ENCODE measurements around the gene HTRA3. TPM values are rescaled to one million over a fixed set of nuclear protein-coding genes. Genes with fewer than 3 reads are reported as not detected.

Gene HTRA3
- total RNA-seq, 1 donor from 2014 or later = 1.7 TPM

DNA sequence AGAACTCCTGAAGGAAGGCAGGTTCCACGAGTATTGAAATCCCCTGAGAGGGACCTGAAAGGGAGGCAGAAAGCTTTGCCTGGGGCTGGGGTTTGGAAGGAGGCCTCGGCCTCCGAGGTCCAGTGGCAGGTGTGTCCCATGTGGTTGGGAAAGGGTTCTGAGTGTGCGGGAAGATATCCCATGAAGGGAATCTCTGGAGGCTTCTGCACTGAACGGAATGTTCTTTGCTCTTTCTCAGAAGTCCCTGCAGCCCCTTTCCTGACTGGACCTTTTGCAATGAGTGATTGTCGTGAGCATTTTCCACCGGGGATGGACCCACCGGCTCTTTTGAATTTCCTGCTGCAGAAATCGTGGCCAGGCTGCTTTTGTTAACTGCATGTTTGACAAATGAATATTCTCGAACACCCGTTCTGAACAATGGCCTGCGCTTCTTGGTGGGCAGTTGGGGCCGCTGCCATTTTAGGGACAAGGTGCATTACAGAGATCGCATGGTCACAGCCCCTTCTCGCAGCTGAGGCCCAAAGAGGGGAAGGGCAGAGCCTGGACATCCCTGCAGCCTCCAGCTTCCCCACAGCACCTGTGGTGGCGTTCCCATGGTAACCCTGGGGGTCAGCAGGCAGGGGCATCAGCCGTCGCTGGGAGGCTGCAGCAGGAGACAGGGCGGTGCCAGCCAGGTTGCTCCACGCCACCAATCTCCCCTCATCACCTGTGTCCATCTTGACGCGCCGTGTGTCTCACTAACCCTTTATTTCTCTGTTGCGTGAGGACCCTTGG lies 18.3 kb upstream of the HTRA3 start:
- DNase-seq (ENCODE audit: low spot score) = no peak
- Mint-ChIP-seq H3K9me3 (ENCODE audit: unreplicated experiment) (no peaks in the 10 kb centered on the region), H3K27me3 (ENCODE audit: unreplicated experiment) (peaks cover 7% of the 10 kb centered on the region), H3K4me1 (ENCODE audit: unreplicated experiment) (no peaks in the 10 kb centered on the region), H3K36me3 (ENCODE audit: low read depth, unreplicated experiment) (peaks cover 3% of the 10 kb centered on the region), H3K27ac (ENCODE audit: unreplicated experiment) (no peak overlapping the region), H3K4me3 (ENCODE audit: unreplicated experiment) (no peak overlapping the region)
- TF ChIP-seq, protein P1, sequence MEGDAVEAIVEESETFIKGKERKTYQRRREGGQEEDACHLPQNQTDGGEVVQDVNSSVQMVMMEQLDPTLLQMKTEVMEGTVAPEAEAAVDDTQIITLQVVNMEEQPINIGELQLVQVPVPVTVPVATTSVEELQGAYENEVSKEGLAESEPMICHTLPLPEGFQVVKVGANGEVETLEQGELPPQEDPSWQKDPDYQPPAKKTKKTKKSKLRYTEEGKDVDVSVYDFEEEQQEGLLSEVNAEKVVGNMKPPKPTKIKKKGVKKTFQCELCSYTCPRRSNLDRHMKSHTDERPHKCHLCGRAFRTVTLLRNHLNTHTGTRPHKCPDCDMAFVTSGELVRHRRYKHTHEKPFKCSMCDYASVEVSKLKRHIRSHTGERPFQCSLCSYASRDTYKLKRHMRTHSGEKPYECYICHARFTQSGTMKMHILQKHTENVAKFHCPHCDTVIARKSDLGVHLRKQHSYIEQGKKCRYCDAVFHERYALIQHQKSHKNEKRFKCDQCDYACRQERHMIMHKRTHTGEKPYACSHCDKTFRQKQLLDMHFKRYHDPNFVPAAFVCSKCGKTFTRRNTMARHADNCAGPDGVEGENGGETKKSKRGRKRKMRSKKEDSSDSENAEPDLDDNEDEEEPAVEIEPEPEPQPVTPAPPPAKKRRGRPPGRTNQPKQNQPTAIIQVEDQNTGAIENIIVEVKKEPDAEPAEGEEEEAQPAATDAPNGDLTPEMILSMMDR (IDR thresholded peaks at IDR 0.05; ENCODE audit: unreplicated experiment) = no peak

DNA sequence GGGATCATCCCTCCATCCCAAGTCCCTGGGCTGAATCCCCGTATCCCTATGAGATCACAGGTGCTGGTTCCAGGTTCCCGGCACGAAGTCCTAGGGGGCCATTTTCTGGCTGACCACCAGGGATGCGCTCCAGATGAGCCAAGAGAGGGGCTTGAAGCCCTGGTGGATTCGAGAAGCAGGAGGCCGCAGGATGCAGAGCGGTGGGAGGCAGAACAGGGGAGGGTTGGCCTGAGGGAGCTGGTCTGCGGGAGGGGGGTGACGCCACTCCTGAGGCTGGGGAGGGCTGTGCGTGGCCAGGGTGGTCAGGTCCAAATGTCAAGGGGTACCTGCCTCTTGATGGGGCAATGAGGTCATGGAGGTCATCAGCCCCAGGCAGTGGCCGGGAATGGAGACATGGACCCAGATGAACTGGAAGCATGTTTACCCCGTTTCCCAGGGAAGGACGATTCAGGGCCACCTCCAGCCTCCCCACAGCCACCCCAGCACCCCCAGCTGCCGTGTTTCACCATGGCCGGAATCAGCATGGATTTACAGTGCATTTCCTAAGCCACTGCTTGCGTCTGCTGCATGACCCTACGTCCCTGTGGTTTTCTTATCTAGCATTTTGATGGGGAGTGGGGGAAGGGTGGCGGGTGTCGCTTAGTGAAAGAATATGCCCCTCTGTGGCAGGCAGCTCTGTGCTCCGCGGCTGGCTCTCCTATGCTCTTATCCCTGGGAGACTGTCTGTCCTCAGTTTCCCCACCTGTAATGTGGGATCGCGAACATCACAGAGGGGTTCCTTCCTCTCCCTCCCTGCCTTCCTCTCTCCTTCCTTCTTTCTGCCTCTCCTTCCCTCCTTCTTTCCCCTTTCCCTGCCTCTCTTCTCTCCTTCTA lies 17.0 kb upstream of the HTRA3 start:
- Mint-ChIP-seq H3K4me3 (ENCODE audit: unreplicated experiment) (no peak overlapping the region), H3K27ac (ENCODE audit: unreplicated experiment) (no peak overlapping the region), H3K9me3 (ENCODE audit: unreplicated experiment) (no peaks in the 10 kb centered on the region), H3K4me1 (ENCODE audit: unreplicated experiment) (no peaks in the 10 kb centered on the region), H3K27me3 (ENCODE audit: unreplicated experiment) (peaks cover 7% of the 10 kb centered on the region), H3K36me3 (ENCODE audit: low read depth, unreplicated experiment) (peaks cover 3% of the 10 kb centered on the region)
- TF ChIP-seq, protein P1 (IDR thresholded peaks at IDR 0.05; ENCODE audit: unreplicated experiment) = no peak
- no peak for DNase-seq (ENCODE audit: low spot score)

DNA sequence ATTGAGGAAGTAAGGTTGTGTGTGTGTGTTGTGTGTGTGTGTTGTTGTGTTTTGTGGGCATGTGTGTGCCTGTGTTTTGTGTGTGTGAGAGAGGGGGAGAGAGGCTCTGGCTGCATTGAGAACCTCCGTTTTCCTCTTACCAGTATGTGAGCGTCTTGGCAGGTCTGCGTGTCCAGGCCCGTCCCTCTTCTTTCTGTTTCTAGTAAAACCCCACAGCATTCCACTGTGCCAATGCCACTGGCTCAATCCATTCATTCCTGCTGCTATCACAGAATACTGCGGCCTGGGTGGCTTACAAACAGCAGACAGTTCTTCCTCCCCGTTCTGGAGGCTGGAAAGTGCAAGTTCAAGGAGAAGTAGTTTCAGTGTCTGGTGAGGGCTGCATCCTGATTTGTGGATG lies 15.5 kb upstream of the HTRA3 start:
- no peak for DNase-seq (ENCODE audit: low spot score)
- Mint-ChIP-seq H3K9me3 (ENCODE audit: unreplicated experiment) (no peaks in the 10 kb centered on the region), H3K36me3 (ENCODE audit: low read depth, unreplicated experiment) (peaks cover 3% of the 10 kb centered on the region), H3K4me3 (ENCODE audit: unreplicated experiment) (no peak overlapping the region), H3K27ac (ENCODE audit: unreplicated experiment) (no peak overlapping the region), H3K4me1 (ENCODE audit: unreplicated experiment) (no peaks in the 10 kb centered on the region), H3K27me3 (ENCODE audit: unreplicated experiment) (peaks cover 5% of the 10 kb centered on the region)
- TF ChIP-seq, protein P1 (IDR thresholded peaks at IDR 0.05; ENCODE audit: unreplicated experiment) = no peak

DNA sequence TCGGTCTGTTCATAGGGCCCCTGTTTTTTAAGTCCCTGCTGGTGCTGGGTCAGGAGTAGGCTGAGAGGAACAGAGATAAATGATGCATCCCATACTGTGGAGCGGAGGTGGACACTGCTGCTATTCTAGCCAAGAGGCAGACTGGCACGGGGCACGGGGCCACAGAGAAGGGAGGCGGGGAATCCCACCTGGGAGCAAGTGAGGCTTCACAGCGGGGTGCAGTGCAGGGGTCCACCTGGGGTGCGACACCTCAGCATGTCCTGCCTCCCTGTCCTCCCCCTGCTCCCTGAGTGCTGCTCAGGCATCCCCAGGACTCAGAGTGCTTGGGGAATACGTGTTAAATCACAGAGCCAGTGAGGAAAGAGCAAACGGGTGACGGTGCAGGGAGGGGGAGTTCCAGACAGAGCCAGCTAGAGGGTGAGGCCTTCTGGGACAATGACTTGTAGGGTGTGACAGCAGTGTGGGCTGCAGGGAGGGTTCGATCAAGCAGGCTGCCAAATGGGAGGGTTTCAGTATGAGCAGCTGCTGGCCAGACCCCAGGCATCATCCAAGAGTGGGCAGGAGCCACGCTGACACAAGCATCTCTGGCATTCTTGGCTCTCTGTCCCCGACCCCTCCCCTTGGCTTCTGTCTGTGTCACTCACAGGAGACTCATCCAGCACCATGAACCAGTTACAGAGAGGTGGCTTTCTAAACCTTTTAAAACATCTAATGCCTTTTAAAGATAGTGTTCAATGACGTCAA lies 13.7 kb upstream of the HTRA3 start:
- Mint-ChIP-seq H3K9me3 (ENCODE audit: unreplicated experiment) (no peaks in the 10 kb centered on the region), H3K4me3 (ENCODE audit: unreplicated experiment) (no peak overlapping the region), H3K36me3 (ENCODE audit: low read depth, unreplicated experiment) (no peaks in the 10 kb centered on the region), H3K27ac (ENCODE audit: unreplicated experiment) (no peak overlapping the region), H3K27me3 (ENCODE audit: unreplicated experiment) (peaks cover 10% of the 10 kb centered on the region), H3K4me1 (ENCODE audit: unreplicated experiment) (no peaks in the 10 kb centered on the region)
- TF ChIP-seq, protein P1 (IDR thresholded peaks at IDR 0.05; ENCODE audit: unreplicated experiment) = no peak
- no peak for DNase-seq (ENCODE audit: low spot score)

Measured in endothelial cell (in vitro differentiated cells).